HepG2 (cell line): ENCODE measurements around the gene PVR. TPM values are rescaled to one million over a fixed set of nuclear protein-coding genes. Genes with fewer than 3 reads are reported as not detected.

Source experiments
- AKAP8 ChIP-seq: sonication (generic); formaldehyde crosslinking; IDR thresholded peaks from 2 replicates; pipeline ENCODE4 v1.5.1; 2020; ENCODE audit warnings: mild to moderate bottlenecking, missing genetic modification reagents
- ARID4A ChIP-seq: sonication (generic); formaldehyde crosslinking; IDR thresholded peaks from 2 replicates; pipeline ENCODE4 v1.5.0; 2020; ENCODE audit warnings: mild to moderate bottlenecking, missing genetic modification reagents, borderline replicate concordance
- ARNT2 ChIP-seq: sonication (generic); formaldehyde crosslinking; IDR thresholded peaks from 2 replicates; pipeline ENCODE4 v1.8.0; 2022; ENCODE audit warnings: mild to moderate bottlenecking, low read depth, missing genetic modification reagents, moderate library complexity
- ASH2L ChIP-seq: fragments of 300-600, 200-600 bp; sonication (generic); IDR thresholded peaks from 2 replicates; pipeline ENCODE4 v1.7.0; 2017; ENCODE audit warnings: low read depth, mild to moderate bottlenecking, moderate library complexity, mixed read lengths, low read length; ENCODE audit not compliant: insufficient read length
- DNMT3B ChIP-seq: conservative IDR thresholded peaks from 2 replicates; pipeline ENCODE4 v1.6.1; 2016; ENCODE audit warnings: missing biosample characterization, control low read depth
- GMEB1 ChIP-seq: sonication (generic); formaldehyde crosslinking; IDR thresholded peaks from 2 replicates; pipeline ENCODE4 v1.5.1; 2020; ENCODE audit warnings: missing genetic modification reagents, mild to moderate bottlenecking, borderline replicate concordance
- KLF15 ChIP-seq: sonication (generic); formaldehyde crosslinking; IDR thresholded peaks from 2 replicates; pipeline ENCODE4 v1.8.1; 2023; ENCODE audit warnings: borderline replicate concordance, mild to moderate bottlenecking, inconsistent platforms, missing genetic modification reagents, mixed read lengths
- MTERF4 ChIP-seq: sonication (generic); formaldehyde crosslinking; IDR thresholded peaks from 2 replicates; pipeline ENCODE4 v1.8.0; 2023; ENCODE audit warnings: mild to moderate bottlenecking, missing genetic modification reagents
- PHF20 ChIP-seq: sonication (generic); formaldehyde crosslinking; IDR thresholded peaks from 2 replicates; pipeline ENCODE4 v1.5.0; 2020; ENCODE audit warnings: mild to moderate bottlenecking, missing genetic modification reagents
- SIX4 ChIP-seq: sonication (generic); formaldehyde crosslinking; IDR thresholded peaks from 2 replicates; pipeline ENCODE4 v1.4.0; 2020; ENCODE audit warnings: missing genetic modification reagents
- STAT5B ChIP-seq: sonication (generic); formaldehyde crosslinking; IDR thresholded peaks from 2 replicates; pipeline ENCODE4 v1.4.0; 2020; ENCODE audit warnings: missing genetic modification reagents
- TBX2 ChIP-seq: sonication (generic); formaldehyde crosslinking; IDR thresholded peaks from 2 replicates; pipeline ENCODE4 v1.5.0; 2020; ENCODE audit warnings: missing genetic modification reagents, mild to moderate bottlenecking, borderline replicate concordance
- TRAFD1 ChIP-seq: sonication (generic); formaldehyde crosslinking; IDR thresholded peaks from 2 replicates; pipeline ENCODE4 v1.5.1; 2020; ENCODE audit warnings: missing genetic modification reagents, mild to moderate bottlenecking, borderline replicate concordance
- ZNF556 ChIP-seq: sonication (generic); formaldehyde crosslinking; IDR thresholded peaks from 2 replicates; pipeline ENCODE4 v1.4.0; 2020; ENCODE audit warnings: mild to moderate bottlenecking, missing genetic modification reagents, borderline replicate concordance
- ZNF576 ChIP-seq: sonication (generic); formaldehyde crosslinking; IDR thresholded peaks from 2 replicates; pipeline ENCODE4 v1.4.0; 2020; ENCODE audit warnings: mild to moderate bottlenecking, missing genetic modification reagents
- ZNF597 ChIP-seq: sonication (generic); formaldehyde crosslinking; IDR thresholded peaks from 2 replicates; pipeline ENCODE4 v1.5.0; 2020; ENCODE audit warnings: missing genetic modification reagents
- ZNF615 ChIP-seq: sonication (generic); formaldehyde crosslinking; IDR thresholded peaks from 2 replicates; pipeline ENCODE4 v1.5.0; 2020; ENCODE audit warnings: mild to moderate bottlenecking, missing genetic modification reagents, borderline replicate concordance
- polyA plus RNA-seq, 8 experiments: library from polyadenylated mRNA; depleted of rRNA in 3 of 8; stranded (reverse) in 7 of 8; unstranded in 1 of 8; fragments of >200 nt; fragmentation: Illumina TruSeq in 4 of 8; extraction: Trizol in 4 of 8; gene quantifications; 2 replicates each; pipeline versions ENCODE4 v1.2.1 to v1.2.3, GENCODE V29; 2011 to 2016; ENCODE audit warnings: low read depth in 4 of 8, missing spikeins in 1 of 8, mixed read lengths in 1 of 8; ENCODE audit not compliant: insufficient read depth in 1 of 8
- total RNA-seq, 5 experiments: library from RNA; depleted of rRNA; stranded (reverse); fragments of >200 nt; fragmentation: Illumina TruSeq; extraction: Trizol; gene quantifications; 2 replicates each; pipeline ENCODE4 v1.2.3, GENCODE V29; 2016; ENCODE audit warnings: low read depth in 1 of 5

PVR gene
- total and polyA plus RNA-seq, 2 of the 13 experiments (the other 11 are each of a cell fraction or from before 2014, with no cell fraction given), result 43.4 to 46.6 TPM

- TF ChIP-seq ZNF597 (no peak), GMEB1 (CRISPR knock-in tag) (no peak), PHF20 (CRISPR knock-in tag) (no peak), ZNF615 (CRISPR knock-in tag) (no peak), AKAP8 (CRISPR knock-in tag) (peak; percentile 37; the same call in 1 of the 2 replicates), ZNF576 (CRISPR knock-in tag) (peak; percentile 98), ARID4A (CRISPR knock-in tag) (0 out of 2 replicates have a peak, but pooled peaks have one; percentile 30), STAT5B (no peak), ASH2L (no peak), TRAFD1 (CRISPR knock-in tag) (no peak), KLF15 (CRISPR knock-in tag) (no peak), DNMT3B (no peak), ARNT2 (CRISPR knock-in tag) (no peak), ZNF556 (CRISPR knock-in tag) (no peak), SIX4 (CRISPR knock-in tag) (no peak), MTERF4 (CRISPR knock-in tag) (no peak), TBX2 (no peak)
Measured at GRCh38 chr19:44657211-44657921, 13.7 kb downstream of the PVR start (continued).
